GM19240 (cell line): ENCODE data around the gene TUBB4B.

ENCODE experiments used
- DNase-seq: peaks from one replicate; pipeline ENCODE4 v3.0.0; 2011; ENCODE audit warnings: low spot score; ENCODE audit not compliant: insufficient read length

TUBB4B gene

GRCh38 chr9:137293094-137293481 is 52.0 kb downstream of the TUBB4B start:
- DNase-seq: no peak
